Mesenchymal stem cell (in vitro differentiated cells and primary cell): Measurements from ENCODE around the gene LINC00237.

Experiments used
- DNase-seq: peaks from one replicate; pipeline ENCODE4 v3.0.0-alpha.2; 2013
- H2AFZ ChIP-seq: one replicate; pipeline ENCODE4 v1.6.1; 2013; ENCODE audit warnings: low read depth, mild to moderate bottlenecking, control low read depth, inconsistent platforms, low read length, moderate library complexity
- H2AK5ac ChIP-seq: 2 replicates; pipeline ENCODE4 v1.6.1; 2013; ENCODE audit warnings: low read length, moderate library complexity, mild to moderate bottlenecking, inconsistent platforms; ENCODE audit not compliant: severe bottlenecking
- H2BK120ac ChIP-seq: one replicate; pipeline ENCODE4 v1.6.1; 2013; ENCODE audit warnings: low read depth, mild to moderate bottlenecking, inconsistent platforms, low read length, moderate library complexity
- H2BK12ac ChIP-seq, 2 experiments: one replicate each; pipeline ENCODE4 v1.6.1; 2013; ENCODE audit warnings: inconsistent platforms in 2 of 2, low read length in 2 of 2, mild to moderate bottlenecking in 2 of 2, moderate library complexity in 2 of 2, control low read depth in 1 of 2
- H2BK15ac ChIP-seq: one replicate; pipeline ENCODE4 v1.6.1; 2013; ENCODE audit warnings: mild to moderate bottlenecking, low read depth, inconsistent platforms; ENCODE audit not compliant: poor library complexity, severe bottlenecking
- H2BK5ac ChIP-seq: 2 replicates; pipeline ENCODE4 v1.6.1; 2013; ENCODE audit warnings: low read depth, mild to moderate bottlenecking, low read length, control low read depth, inconsistent platforms; ENCODE audit not compliant: poor library complexity, severe bottlenecking
- H3K14ac ChIP-seq, 2 experiments: one replicate each; pipeline ENCODE4 v1.6.1; 2013; ENCODE audit warnings: inconsistent platforms in 2 of 2, low read length in 2 of 2, control low read depth in 1 of 2, mild to moderate bottlenecking in 1 of 2, moderate library complexity in 1 of 2
- H3K18ac ChIP-seq, 2 experiments: one replicate each; pipeline ENCODE4 v1.6.1; 2013; ENCODE audit warnings: inconsistent platforms in 2 of 2, low read length in 2 of 2, control low read depth in 1 of 2, low read depth in 1 of 2, mild to moderate bottlenecking in 1 of 2
- H3K23ac ChIP-seq, 2 experiments: one replicate each; pipeline ENCODE4 v1.6.1; 2013; ENCODE audit warnings: inconsistent platforms in 2 of 2, low read length in 2 of 2, mild to moderate bottlenecking in 2 of 2, moderate library complexity in 2 of 2, control low read depth in 1 of 2
- H3K27ac ChIP-seq: 2 replicates; pipeline ENCODE4 v1.5.1; 2013; ENCODE audit warnings: mild to moderate bottlenecking, moderate library complexity, low read length, control low read depth, inconsistent platforms; ENCODE audit not compliant: poor library complexity, severe bottlenecking
- H3K27me3 ChIP-seq, 2 experiments: 2 replicates each; pipeline versions ENCODE4 v1.6.1 to v1.7.0; 2013; ENCODE audit warnings: low read length in 2 of 2, mild to moderate bottlenecking in 2 of 2, moderate library complexity in 2 of 2, control low read depth in 1 of 2, inconsistent platforms in 1 of 2; ENCODE audit not compliant: control insufficient read depth in 1 of 2, insufficient read depth in 1 of 2
- H3K36me3 ChIP-seq, 2 experiments: 2 replicates each; pipeline versions ENCODE4 v1.6.1 to v1.7.0; 2013; ENCODE audit warnings: low read length in 2 of 2, control low read depth in 1 of 2, inconsistent platforms in 1 of 2, low read depth in 1 of 2, mild to moderate bottlenecking in 1 of 2; ENCODE audit not compliant: insufficient read depth in 2 of 2, control insufficient read depth in 1 of 2
- H3K4ac ChIP-seq, 2 experiments: one replicate each; pipeline ENCODE4 v1.6.1; 2013; ENCODE audit warnings: inconsistent platforms in 2 of 2, low read length in 2 of 2, mild to moderate bottlenecking in 2 of 2, moderate library complexity in 2 of 2, control low read depth in 1 of 2, low read depth in 1 of 2
- H3K4me1 ChIP-seq: 2 replicates; pipeline ENCODE4 v1.6.1; 2013; ENCODE audit warnings: low read depth, low read length, control low read depth; ENCODE audit not compliant: control insufficient read depth, insufficient read depth
- H3K4me2 ChIP-seq: 2 replicates; pipeline ENCODE4 v1.6.1; 2013; ENCODE audit warnings: low read length, mild to moderate bottlenecking, inconsistent platforms; ENCODE audit not compliant: poor library complexity, severe bottlenecking
- H3K4me3 ChIP-seq, 2 experiments: 2 replicates each; pipeline versions ENCODE4 v1.5.1 to v1.7.0; 2013; ENCODE audit warnings: low read length in 2 of 2, mild to moderate bottlenecking in 2 of 2, control low read depth in 1 of 2, low read depth in 1 of 2; ENCODE audit not compliant: insufficient read depth in 1 of 2
- H3K79me1 ChIP-seq: replicated peaks from 2 replicates; pipeline ENCODE4 v1.6.1; 2013; ENCODE audit warnings: mild to moderate bottlenecking, control low read depth, low read length, inconsistent platforms; ENCODE audit not compliant: poor library complexity, severe bottlenecking
- H3K9ac ChIP-seq: 2 replicates; pipeline ENCODE4 v1.7.0; 2013; ENCODE audit warnings: mild to moderate bottlenecking, low read length, moderate library complexity
- H3K9me3 ChIP-seq: 2 replicates; pipeline ENCODE4 v1.7.0; 2013; ENCODE audit warnings: mild to moderate bottlenecking, low read length; ENCODE audit not compliant: control insufficient read depth
- H4K8ac ChIP-seq: one replicate; pipeline ENCODE4 v1.6.1; 2013; ENCODE audit warnings: inconsistent platforms, mild to moderate bottlenecking, low read length, moderate library complexity
- H4K91ac ChIP-seq: one replicate; pipeline ENCODE4 v1.6.1; 2013; ENCODE audit warnings: mild to moderate bottlenecking, low read length, inconsistent platforms
- WGBS: methylation state at CpG from one replicate; pipeline ENCODE4 v1.1.7; 2013; ENCODE audit warnings: mixed read lengths; 5-methylcytosine and 5-hydroxymethylcytosine counted together

LINC00237 gene

DNA sequence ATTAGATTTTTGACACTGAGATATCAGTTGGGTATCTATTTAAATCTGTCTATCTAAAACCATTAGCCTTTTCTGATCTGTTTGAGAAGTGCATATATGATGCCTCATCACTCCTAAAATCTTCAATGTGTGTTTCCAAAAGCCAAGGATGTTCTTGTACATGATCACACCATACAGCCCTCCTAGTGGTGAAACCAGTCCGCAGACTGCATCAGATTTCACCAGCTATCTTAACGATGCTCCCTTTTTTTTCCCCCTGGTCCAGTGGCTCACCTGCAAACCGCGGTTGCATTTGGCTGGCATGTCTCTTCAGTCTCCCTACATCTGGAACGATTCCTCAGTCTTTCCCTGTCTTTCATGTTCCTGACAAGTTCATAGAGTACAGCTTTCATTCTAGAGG, 23.7 kb upstream of the LINC00237 start:
- no peak overlapping the region for H3K4ac ChIP-seq
- no peak overlapping the region for H2BK15ac ChIP-seq
- H4K91ac ChIP-seq = no peak overlapping the region
- no peak overlapping the region for H4K8ac ChIP-seq
- H2AK5ac ChIP-seq = no peak overlapping the region
- peaks cover 10% of the 10 kb centered on the region for H3K79me1 ChIP-seq
- H3K36me3 ChIP-seq = peaks cover 6 to 26% of the 10 kb centered on the region in 2 experiments
- no peak overlapping the region for H3K27ac ChIP-seq
- no peak overlapping the region for H3K9ac ChIP-seq
- H2BK120ac ChIP-seq = no peak overlapping the region
- H3K14ac ChIP-seq = no peak overlapping the region
- no peak overlapping the region for H3K23ac ChIP-seq
- no peak for DNase-seq
- no peaks in the 10 kb centered on the region for H3K27me3 ChIP-seq
- no peak overlapping the region for H3K4me2 ChIP-seq
- no peaks in the 10 kb centered on the region for H3K4me1 ChIP-seq
- H2BK12ac ChIP-seq = no peak overlapping the region
- 87% methylated on average over 5 of the region's 5 CpGs for WGBS
- no peaks in the 10 kb centered on the region for H3K9me3 ChIP-seq
- H2BK5ac ChIP-seq = no peak overlapping the region
- H3K18ac ChIP-seq = no peak overlapping the region
- no peak overlapping the region for H3K4me3 ChIP-seq
- no peak overlapping the region for H2AFZ ChIP-seq

DNA sequence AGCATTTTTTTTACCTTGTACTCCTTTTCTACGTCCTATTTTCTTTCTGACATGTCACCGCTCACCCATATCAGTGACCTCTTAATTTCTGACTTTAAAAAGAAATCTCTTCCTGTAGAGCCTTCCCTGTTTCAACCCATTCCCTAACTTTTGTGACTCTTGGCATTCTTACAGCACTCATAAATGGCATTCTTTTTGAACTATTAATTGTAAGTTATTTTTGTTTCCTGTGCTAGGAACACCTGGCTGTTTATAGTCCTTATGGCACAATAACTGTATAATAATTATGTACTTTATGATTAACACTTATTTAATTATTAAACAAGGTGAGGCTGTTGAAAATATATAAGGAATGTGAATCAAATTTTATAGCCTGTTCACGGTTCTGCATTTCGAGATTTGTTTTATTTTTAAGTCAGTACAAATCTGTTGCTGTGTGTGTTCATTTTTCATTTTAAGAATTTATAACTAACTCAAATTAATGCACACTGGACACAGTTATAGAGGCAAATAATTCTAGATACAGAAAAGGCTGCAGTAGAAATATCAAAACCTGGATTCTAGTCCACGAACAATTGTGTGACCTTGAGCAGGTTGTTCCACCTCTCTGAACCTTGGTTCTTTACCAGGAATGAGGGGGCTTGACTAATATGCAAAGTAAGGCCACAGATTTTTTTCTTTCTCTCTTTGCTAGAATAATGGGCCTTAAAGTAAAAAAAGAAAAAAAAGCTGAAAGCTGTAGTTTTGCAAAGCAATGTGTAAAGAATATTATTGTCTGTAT, 21.2 kb upstream of the LINC00237 start:
- Histone ChIP-seq H2BK15ac (no peak overlapping the region), H2AK5ac (no peak overlapping the region), H2BK12ac (no peak overlapping the region), H3K4ac (no peak overlapping the region), H3K27me3 (no peaks in the 10 kb centered on the region), H3K9me3 (no peaks in the 10 kb centered on the region), H3K18ac (no peak overlapping the region), H2BK120ac (no peak overlapping the region), H3K9ac (peak overlapping the region; percentile 91), H2AFZ (no peak overlapping the region), H3K4me2 (no peak overlapping the region), H3K23ac (no peak overlapping the region), H4K91ac (no peak overlapping the region), H2BK5ac (no peak overlapping the region), H3K79me1 (peaks cover 10% of the 10 kb centered on the region), H3K36me3 (peaks cover 0 to 11% of the 10 kb centered on the region in 2 experiments), H4K8ac (no peak overlapping the region), H3K4me1 (no peaks in the 10 kb centered on the region), H3K4me3 (peak overlapping the region in 1 of 2 experiments; percentile 93), H3K14ac (no peak overlapping the region), H3K27ac (no peak overlapping the region)
- no peak for DNase-seq
- 88% methylated on average over 3 of the region's 5 CpGs for WGBS

DNA sequence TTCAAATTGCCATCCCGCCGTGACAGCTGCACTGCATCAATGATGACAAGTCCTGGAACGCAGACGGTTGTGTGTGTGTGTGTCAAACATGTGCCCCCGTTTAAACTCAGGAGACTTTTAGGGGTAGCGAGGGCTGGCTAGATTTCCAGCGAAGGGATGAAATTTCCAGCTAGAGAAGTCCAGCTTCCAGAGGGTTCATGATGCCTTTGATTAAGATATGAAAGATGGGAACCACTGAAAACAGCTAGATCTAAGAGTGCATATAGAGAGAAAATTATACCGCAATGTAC, 20.4 kb upstream of the LINC00237 start:
- no peak overlapping the region for H3K14ac ChIP-seq
- H3K18ac ChIP-seq = peak overlapping the region in 1 of 2 experiments; percentile 83
- WGBS = 3% methylated on average over 7 of the region's 8 CpGs
- H2BK5ac ChIP-seq = no peak overlapping the region
- peak overlapping the region; percentile 90 for H3K4me2 ChIP-seq
- H2BK12ac ChIP-seq = no peak overlapping the region
- peak overlapping the region; percentile 82 for H4K8ac ChIP-seq
- H3K79me1 ChIP-seq = peaks cover 10% of the 10 kb centered on the region
- peak overlapping the region in 1 of 2 experiments; percentile 2 for H3K23ac ChIP-seq
- H3K9me3 ChIP-seq = no peaks in the 10 kb centered on the region
- H3K27me3 ChIP-seq = no peaks in the 10 kb centered on the region
- peaks cover 0 to 7% of the 10 kb centered on the region in 2 experiments for H3K36me3 ChIP-seq
- H2AFZ ChIP-seq = peak overlapping the region; percentile 33
- no peak overlapping the region for H3K27ac ChIP-seq
- no peak overlapping the region for H2BK120ac ChIP-seq
- peak overlapping the region; percentile 92 to 93 for H3K4me3 ChIP-seq
- peak; percentile 43 for DNase-seq
- H2AK5ac ChIP-seq = no peak overlapping the region
- H4K91ac ChIP-seq = no peak overlapping the region
- H3K9ac ChIP-seq = peak overlapping the region; percentile 91
- no peaks in the 10 kb centered on the region for H3K4me1 ChIP-seq
- H3K4ac ChIP-seq = no peak overlapping the region
- no peak overlapping the region for H2BK15ac ChIP-seq

DNA sequence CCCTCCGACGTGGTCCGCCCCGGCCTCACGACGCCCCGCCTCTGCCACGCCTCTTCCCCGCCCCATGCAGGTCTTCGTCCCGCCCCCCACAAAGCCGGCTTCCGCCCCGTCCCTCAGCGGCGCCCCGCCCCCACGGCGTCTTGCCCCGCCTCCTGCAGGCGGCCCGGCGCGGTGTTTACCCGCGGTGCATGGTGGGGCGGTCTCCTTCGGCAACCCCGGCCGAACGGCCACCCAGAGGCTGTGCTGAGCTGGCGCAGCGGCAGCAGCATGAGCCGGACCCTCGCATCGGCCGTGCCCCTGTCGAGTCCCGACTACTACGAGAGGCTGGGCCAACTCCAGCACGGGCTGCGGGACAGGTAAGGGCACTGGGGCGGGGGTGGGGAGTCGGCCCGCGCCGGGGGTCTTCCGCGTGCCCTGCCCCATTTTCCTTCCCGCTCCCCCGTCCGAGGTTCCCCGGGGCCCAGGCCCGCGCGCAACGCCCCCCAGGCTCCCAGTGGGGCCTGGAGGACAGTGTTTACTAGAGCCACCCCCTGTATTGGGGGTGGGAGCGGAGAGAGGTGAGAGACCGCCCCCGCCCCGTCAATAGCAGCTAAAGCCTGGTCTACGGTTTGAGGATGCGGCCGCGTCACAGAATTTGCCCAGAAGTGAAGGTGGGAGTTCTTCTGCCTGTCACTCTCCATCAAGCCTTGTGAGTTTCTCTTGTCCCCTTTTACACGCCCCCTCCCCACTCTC, 19.9 kb upstream of the LINC00237 start, which contains the start of gene KIZ:
Gene KIZ (plus strand): TSS at position 234 of the 732 bp plus-strand sequence. CDS start 34 bp downstream, at position 268.
- H2BK120ac ChIP-seq = peak within 1 kb of the TSS; percentile 85
- H4K8ac ChIP-seq = peak within 1 kb of the TSS; percentile 82
- WGBS = under 1% methylated on average over 49 of the region's 66 CpGs
- peak within 1 kb of the TSS; percentile 2 to 90 for H3K23ac ChIP-seq
- peak within 1 kb of the TSS in 1 of 2 experiments; percentile 57 for H3K14ac ChIP-seq
- peak within 1 kb of the TSS; percentile 77 to 83 for H3K18ac ChIP-seq
- no peaks in the 10 kb centered on the region for H3K27me3 ChIP-seq
- H2BK15ac ChIP-seq = peak within 1 kb of the TSS; percentile 69
- peak within 1 kb of the TSS; percentile 50 for H4K91ac ChIP-seq
- H2AFZ ChIP-seq = peak within 1 kb of the TSS; percentile 96
- peak within 1 kb of the TSS; percentile 91 for H3K9ac ChIP-seq
- no peak within 1 kb of the TSS for H2AK5ac ChIP-seq
- H2BK12ac ChIP-seq = peak within 1 kb of the TSS in 1 of 2 experiments; percentile 23
- H3K4me1 ChIP-seq = no peaks in the 10 kb centered on the region
- H3K4me3 ChIP-seq = peak within 1 kb of the TSS; percentile 92 to 93
- peak within 1 kb of the TSS; percentile 90 for H3K4me2 ChIP-seq
- peak within 1 kb of the TSS in 1 of 2 experiments; percentile 3 for H3K4ac ChIP-seq
- H3K79me1 ChIP-seq = peaks cover 10% of the 10 kb centered on the region
- H3K9me3 ChIP-seq = no peaks in the 10 kb centered on the region
- DNase-seq = peak; percentile 93
- H3K36me3 ChIP-seq = peaks cover 0 to 2% of the 10 kb centered on the region in 2 experiments
- H2BK5ac ChIP-seq = no peak within 1 kb of the TSS
- no peak within 1 kb of the TSS for H3K27ac ChIP-seq
